Measurements from ENCODE around the gene NCKAP5L.

The NCKAP5L gene

DNA sequence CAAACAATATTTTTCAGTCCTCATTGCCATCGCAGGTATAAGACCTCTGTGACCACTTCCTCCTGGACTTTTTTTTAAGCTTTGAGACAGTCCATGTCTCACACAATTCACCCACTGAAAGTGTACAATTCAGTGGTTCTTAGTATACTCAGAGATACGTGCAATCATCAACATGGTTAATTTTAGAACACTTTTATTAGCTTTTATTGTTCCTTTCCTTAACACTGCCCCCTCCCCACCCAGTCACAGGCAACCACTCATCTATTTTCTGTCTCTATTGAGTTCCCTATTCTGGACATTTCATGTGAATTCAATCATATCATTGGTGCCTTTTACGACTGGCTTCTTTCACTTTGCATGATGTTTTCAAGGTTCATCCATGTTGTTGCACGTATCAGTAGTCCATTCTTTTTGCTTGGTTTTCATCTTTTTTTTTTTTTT, 16.2 kb downstream of the NCKAP5L start:
- DNase-seq (ENCODE audit: low spot score): no peak
- in situ Hi-C loops (cut with MboI; ENCODE audit: low pct_unique_long_range_greater_than_20kb, low sequenced_read_pairs, unreplicated experiment): no loop called here
- TF ChIP-seq, protein P1, sequence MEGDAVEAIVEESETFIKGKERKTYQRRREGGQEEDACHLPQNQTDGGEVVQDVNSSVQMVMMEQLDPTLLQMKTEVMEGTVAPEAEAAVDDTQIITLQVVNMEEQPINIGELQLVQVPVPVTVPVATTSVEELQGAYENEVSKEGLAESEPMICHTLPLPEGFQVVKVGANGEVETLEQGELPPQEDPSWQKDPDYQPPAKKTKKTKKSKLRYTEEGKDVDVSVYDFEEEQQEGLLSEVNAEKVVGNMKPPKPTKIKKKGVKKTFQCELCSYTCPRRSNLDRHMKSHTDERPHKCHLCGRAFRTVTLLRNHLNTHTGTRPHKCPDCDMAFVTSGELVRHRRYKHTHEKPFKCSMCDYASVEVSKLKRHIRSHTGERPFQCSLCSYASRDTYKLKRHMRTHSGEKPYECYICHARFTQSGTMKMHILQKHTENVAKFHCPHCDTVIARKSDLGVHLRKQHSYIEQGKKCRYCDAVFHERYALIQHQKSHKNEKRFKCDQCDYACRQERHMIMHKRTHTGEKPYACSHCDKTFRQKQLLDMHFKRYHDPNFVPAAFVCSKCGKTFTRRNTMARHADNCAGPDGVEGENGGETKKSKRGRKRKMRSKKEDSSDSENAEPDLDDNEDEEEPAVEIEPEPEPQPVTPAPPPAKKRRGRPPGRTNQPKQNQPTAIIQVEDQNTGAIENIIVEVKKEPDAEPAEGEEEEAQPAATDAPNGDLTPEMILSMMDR (IDR thresholded peaks at IDR 0.05; ENCODE audit: extremely low read depth, insufficient read depth, missing control alignments): no peak

DNA sequence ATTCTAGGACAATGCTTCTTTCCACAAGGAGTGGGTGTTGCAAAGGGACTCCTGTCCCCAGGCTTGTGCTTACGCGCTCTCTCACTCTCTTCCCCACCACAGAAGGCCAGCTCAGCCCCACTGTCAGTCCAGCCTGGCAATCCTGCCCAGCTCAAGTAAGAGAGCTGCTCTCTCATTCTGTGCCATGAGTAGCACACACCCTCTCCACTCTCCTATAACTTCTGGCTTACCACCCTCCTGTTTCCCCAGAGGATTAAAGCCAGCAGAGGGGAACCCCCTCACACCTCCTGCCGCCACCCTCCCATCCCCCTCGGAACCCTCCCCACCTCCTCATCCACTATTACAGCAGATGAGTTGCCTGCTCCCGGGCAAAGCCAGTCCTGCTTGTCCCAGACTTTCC, 17.1 kb downstream of the NCKAP5L start:
- no peak for DNase-seq (ENCODE audit: low spot score)
- in situ Hi-C loops (cut with MboI; ENCODE audit: low pct_unique_long_range_greater_than_20kb, low sequenced_read_pairs, unreplicated experiment): no loop called here
- TF ChIP-seq, protein P1 (IDR thresholded peaks at IDR 0.05; ENCODE audit: extremely low read depth, insufficient read depth, missing control alignments): no peak

DNA sequence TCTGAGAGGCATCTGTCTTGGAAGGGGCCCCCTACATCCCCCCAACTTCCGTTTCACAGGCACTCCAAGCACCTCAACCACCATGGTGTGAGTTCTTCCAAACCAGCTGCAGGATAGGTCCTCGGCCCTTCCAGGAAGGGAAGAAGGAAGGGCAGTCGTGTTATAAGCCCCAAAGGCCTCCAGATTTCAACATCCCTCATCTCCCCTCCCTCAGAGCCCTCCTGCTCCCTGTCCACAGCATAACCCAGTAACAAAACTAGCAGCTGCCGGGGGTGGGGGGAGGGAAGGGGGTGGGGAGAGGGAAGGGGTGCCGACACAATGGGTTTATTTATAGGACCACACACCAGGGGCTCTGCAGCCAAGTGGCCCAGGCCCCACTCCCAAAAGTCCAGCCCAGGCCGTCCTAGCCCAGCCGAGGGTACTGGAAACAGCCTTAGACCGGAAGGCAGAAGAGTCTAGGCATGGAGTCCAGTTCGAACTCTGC, 18.3 kb downstream of the NCKAP5L start:
- in situ Hi-C loops (cut with MboI; ENCODE audit: low pct_unique_long_range_greater_than_20kb, low sequenced_read_pairs, unreplicated experiment): no loop called here
- TF ChIP-seq, protein P1 (IDR thresholded peaks at IDR 0.05; ENCODE audit: extremely low read depth, insufficient read depth, missing control alignments): no peak
- DNase-seq (ENCODE audit: low spot score): no peak

DNA sequence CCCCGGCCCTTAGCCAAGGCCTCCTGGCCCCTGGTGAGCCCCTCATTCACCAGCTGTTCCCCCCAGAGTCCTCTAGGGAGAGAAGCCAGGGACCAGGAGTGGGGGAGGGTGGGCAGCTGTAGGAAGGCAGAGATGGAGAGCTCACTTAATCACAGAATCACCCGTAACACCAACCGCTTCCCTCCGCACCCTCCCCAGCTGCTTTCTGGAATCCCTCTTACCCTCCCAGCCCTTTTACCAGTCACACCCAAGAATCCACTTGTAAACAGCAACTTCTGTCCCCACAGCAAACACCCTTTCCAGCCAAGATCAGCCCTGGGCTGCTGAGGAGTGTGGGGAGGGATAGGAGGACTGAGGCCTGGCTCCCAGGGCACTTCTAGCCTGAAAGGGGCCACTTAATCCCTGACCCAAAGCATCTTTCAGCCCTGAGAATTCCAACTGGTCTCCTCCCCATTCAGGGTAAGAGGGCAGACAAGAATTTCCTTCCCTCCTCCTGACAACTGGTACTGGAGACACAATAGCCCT, 18.8 kb downstream of the NCKAP5L start:
- no peak for DNase-seq (ENCODE audit: low spot score)
- TF ChIP-seq, protein P1 (IDR thresholded peaks at IDR 0.05; ENCODE audit: extremely low read depth, insufficient read depth, missing control alignments): no peak
- in situ Hi-C loops (cut with MboI; ENCODE audit: low pct_unique_long_range_greater_than_20kb, low sequenced_read_pairs, unreplicated experiment): no loop called here

DNA sequence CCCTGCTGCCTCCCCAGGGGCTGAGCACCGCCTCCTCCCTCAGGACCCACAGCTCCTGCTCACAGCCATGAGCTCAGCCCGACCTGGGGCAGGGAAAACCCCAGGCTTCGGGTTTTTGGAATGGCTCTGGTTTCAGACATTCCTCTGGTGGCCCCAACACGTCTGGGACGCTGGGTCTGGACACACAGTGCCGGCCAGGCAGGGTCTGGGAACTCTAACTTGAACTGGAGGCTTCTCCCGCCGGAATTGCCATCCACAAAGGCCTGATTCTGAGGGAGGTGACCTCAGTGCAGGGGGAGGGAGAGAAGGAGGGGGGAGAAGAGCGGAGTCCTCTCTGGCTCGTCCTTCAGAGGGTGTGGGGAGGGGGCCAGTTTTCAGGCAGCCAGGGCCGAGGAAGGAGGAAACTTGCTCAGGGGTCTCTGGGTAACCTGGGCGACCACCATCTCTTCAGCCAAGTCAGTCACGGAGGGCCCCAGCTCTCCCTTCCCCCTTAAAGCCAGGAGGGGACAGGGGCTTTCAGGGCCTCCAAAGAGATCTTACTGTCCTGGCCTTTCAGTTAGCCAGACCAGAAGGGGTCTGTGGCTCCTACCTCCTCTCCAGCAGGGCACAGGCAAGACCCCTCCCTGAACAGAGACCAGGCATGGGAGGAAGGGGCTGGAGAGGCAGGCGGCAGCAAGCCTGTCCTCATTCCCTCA, 19.4 kb downstream of the NCKAP5L start:
- in situ Hi-C loops (cut with MboI; ENCODE audit: low pct_unique_long_range_greater_than_20kb, low sequenced_read_pairs, unreplicated experiment): no loop called here
- no peak for DNase-seq (ENCODE audit: low spot score)
- TF ChIP-seq, protein P1 (IDR thresholded peaks at IDR 0.05; ENCODE audit: extremely low read depth, insufficient read depth, missing control alignments): no peak

DNA sequence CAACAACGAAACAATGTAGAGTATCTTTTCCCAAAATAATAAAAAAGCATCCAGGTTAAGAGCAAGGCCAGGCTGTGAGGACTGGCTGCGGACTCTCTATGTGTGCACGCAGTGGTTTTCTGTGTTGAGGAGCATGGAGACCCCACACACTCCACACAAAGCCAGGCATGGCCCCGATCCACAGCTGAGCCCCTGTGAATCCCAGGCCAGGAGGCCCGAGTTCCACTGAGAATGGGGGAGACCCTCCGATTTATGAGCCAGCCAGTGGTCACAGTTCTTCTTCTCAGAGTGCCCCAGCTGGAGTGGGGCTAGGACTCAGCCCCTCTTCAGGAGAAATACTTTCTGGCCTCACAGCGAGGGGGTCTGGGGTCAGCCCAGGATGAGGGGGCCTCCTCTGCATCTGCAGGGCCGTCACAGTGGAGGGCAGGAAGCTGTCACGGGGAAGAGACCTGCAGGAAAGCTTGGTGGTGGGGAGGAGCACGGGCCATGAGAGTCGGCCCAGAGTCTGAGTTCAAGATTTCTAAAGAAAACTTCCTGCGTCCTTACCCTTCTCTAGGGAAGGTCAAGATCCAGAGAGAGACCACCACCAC, 20.1 kb downstream of the NCKAP5L start:
- in situ Hi-C loops (cut with MboI; ENCODE audit: low pct_unique_long_range_greater_than_20kb, low sequenced_read_pairs, unreplicated experiment): no loop called here
- no peak for DNase-seq (ENCODE audit: low spot score)
- TF ChIP-seq, protein P1 (IDR thresholded peaks at IDR 0.05; ENCODE audit: extremely low read depth, insufficient read depth, missing control alignments): no peak
